ENCODE results near the gene SP140L. TPM values are rescaled to one million over a fixed set of nuclear protein-coding genes. Genes with fewer than 3 reads are reported as not detected.

Gene SP140L
- total and polyA plus RNA-seq, 2 of the 8 experiments (the other 6 are each of a cell fraction or from before 2014, with no cell fraction given): 0.36 to 1.5 TPM

GRCh38 chr2:230383453-230383852 lies 56.5 kb downstream of the SP140L start:
- Histone ChIP-seq H2BK5ac (ENCODE audit: low read depth, low read length) (no peak overlapping the region), H3K14ac (ENCODE audit: insufficient read length) (no peak overlapping the region), H3K27me3 (replicated peaks in 1 of 4; ENCODE audit: control insufficient read depth in 3 of 4, extremely low read depth in 1 of 4, insufficient read depth in 3 of 4, low read length in 3 of 4) (no peaks in the 10 kb centered on the region), H2BK120ac (replicated peaks; ENCODE audit: low read depth, low read length) (no peak overlapping the region), H4K5ac (ENCODE audit: insufficient read length, low read depth, low read length) (no peak overlapping the region), H4K8ac (ENCODE audit: extremely low read depth, insufficient read depth, low read length) (no peak overlapping the region), H3K4me3 (ENCODE audit: extremely low read depth in 1 of 4, insufficient read depth in 2 of 4, low read depth in 3 of 4, low read length in 4 of 4) (no peak overlapping the region), H4K20me1 (replicated peaks in 1 of 2; ENCODE audit: control insufficient read depth in 1 of 2, insufficient read depth in 2 of 2, low read length in 2 of 2) (no peaks in the 10 kb centered on the region), H2AK5ac (ENCODE audit: low read depth, low read length) (no peak overlapping the region), H2BK12ac (ENCODE audit: low read depth, low read length) (no peak overlapping the region), H3K79me1 (ENCODE audit: low read depth, low read length) (no peaks in the 10 kb centered on the region), H3K27ac (ENCODE audit: low read depth, low read length) (no peak overlapping the region), H3K56ac (replicated peaks; ENCODE audit: insufficient read length, low read depth, low read length) (no peak overlapping the region), H3K79me2 (ENCODE audit: control insufficient read depth in 1 of 2, insufficient read depth in 2 of 2, low read length in 2 of 2) (no peaks in the 10 kb centered on the region), H3K23ac (ENCODE audit: insufficient read length) (no peak overlapping the region), H3K18ac (ENCODE audit: extremely low read depth, low read length) (no peak overlapping the region), H4K91ac (replicated peaks; ENCODE audit: insufficient read length, low read length) (no peak overlapping the region), H3K9me3 (ENCODE audit: insufficient read depth in 2 of 2, low read depth in 1 of 2, low read length in 1 of 2) (no peaks in the 10 kb centered on the region), H3K36me3 (ENCODE audit: control insufficient read depth in 2 of 4, insufficient read depth in 4 of 4, low read length in 3 of 4) (no peaks in the 10 kb centered on the region), H2AFZ (ENCODE audit: low read length) (no peak overlapping the region), H3K9ac (replicated peaks in 1 of 4; ENCODE audit: extremely low read depth in 1 of 4, low read depth in 3 of 4, low read length in 3 of 4) (no peak overlapping the region), H3K23me2 (ENCODE audit: low read depth, low read length) (no peaks in the 10 kb centered on the region), H2BK15ac (ENCODE audit: low read length) (no peak overlapping the region), H2BK20ac (ENCODE audit: low read length) (no peak overlapping the region), H3K4me1 (replicated peaks in 1 of 4; ENCODE audit: control insufficient read depth in 3 of 4, insufficient read depth in 4 of 4, low read length in 3 of 4) (no peaks in the 10 kb centered on the region), H3K4me2 (ENCODE audit: insufficient read depth in 1 of 2, low read depth in 2 of 2, low read length in 2 of 2) (no peak overlapping the region), H3K4ac (replicated peaks; ENCODE audit: insufficient read length, low read depth, low read length) (no peak overlapping the region)
- POLR2A ChIA-PET (ENCODE audit: partially characterized antibody): no interaction called here
- WGBS, 2 experiments (ENCODE audit: extremely low coverage in 1 of 2, insufficient coverage in 1 of 2, insufficient read length in 1 of 2, insufficient replicate concordance in 2 of 2, low coverage in 1 of 2, low lambda C conversion rate in 2 of 2, missing lambda C conversion rate in 1 of 2): 93% methylated on average over 5 of the region's 5 CpGs; no CpG with 5 or more reads in 1 of the 2 experiments
- no peak for TF ChIP-seq NRF1 (IDR thresholded peaks at IDR 0.05; ENCODE audit: low read depth, low read length)
- DNase-seq (ENCODE audit: low read depth in 1 of 2, low spot score in 2 of 2): no peak
- FAIRE-seq: no peak
- CTCF ChIA-PET (ENCODE audit: partially characterized antibody): no interaction called here

All from H1 (cell line).